Stomach (tissue), 9 donors: ENCODE measurements around the gene RIOK3. TPM values are rescaled to one million over a fixed set of nuclear protein-coding genes. Genes with fewer than 3 reads are reported as not detected.

Source experiments
- DNase-seq, 2 donors: peaks; one replicate each; pipeline versions ENCODE4 v3.0.0 to v3.0.0-alpha.2; 2013 to 2019
- H3K27ac ChIP-seq, 5 donors: fragments of 200-600 bp in 4 of 5; sonication (generic) in 4 of 5; one replicate each; pipeline ENCODE4 v1.5.1; 2013 to 2019; ENCODE audit warnings: mild to moderate bottlenecking in 1 of 5, moderate library complexity in 1 of 5
- H3K27me3 ChIP-seq, 3 donors: fragments of 200-600 bp; sonication (generic); one replicate each; pipeline ENCODE4 v1.5.1; 2017 to 2019; ENCODE audit warnings: mixed run types in 1 of 3
- H3K36me3 ChIP-seq, 4 donors: fragments of 200-600 bp; sonication (generic); 1 replicate in 3 of 4; 2 replicates in 1 of 4; pipeline ENCODE4 v1.5.1; 2016 to 2019
- H3K4me1 ChIP-seq, 4 donors: fragments of 200-600 bp; sonication (generic); one replicate each; pipeline ENCODE4 v1.5.1; 2016 to 2019
- H3K4me3 ChIP-seq, 4 donors: fragments of 200-600 bp; sonication (generic) in 3 of 4; one replicate each; pipeline ENCODE4 v1.5.1; 2016 to 2019; ENCODE audit warnings: mild to moderate bottlenecking in 1 of 4
- H3K9me3 ChIP-seq, 4 donors: fragments of 200-600 bp; sonication (generic); one replicate each; pipeline ENCODE4 v1.5.1; 2016 to 2019
- CTCF ChIP-seq, 7 experiments: fragments of 450-650 bp in 4 of 7; fragments of 200-600 bp in 3 of 7; sonication (generic) in 3 of 7; IDR thresholded peaks; one replicate each; pipeline ENCODE4 v1.5.1; 2016 to 2019; ENCODE audit warnings: antibody characterized with exemption in 7 of 7, control low read depth in 2 of 7, mild to moderate bottlenecking in 1 of 7
- EP300 ChIP-seq: sonication (generic); formaldehyde crosslinking; IDR thresholded peaks from one replicate; pipeline ENCODE4 v1.6.1; 2017; ENCODE audit warnings: antibody characterized with exemption
- POLR2A ChIP-seq, 4 donors: fragments of 450-650 bp; IDR thresholded peaks; one replicate each; pipeline ENCODE4 v1.6.1; 2016; ENCODE audit warnings: antibody characterized with exemption in 4 of 4, control low read depth in 2 of 4, mild to moderate bottlenecking in 1 of 4, moderate library complexity in 1 of 4
- POLR2AphosphoS5 ChIP-seq, 3 donors: sonication (generic); formaldehyde crosslinking; IDR thresholded peaks; one replicate each; pipeline ENCODE4 v1.6.1; 2016; ENCODE audit warnings: antibody characterized with exemption in 3 of 3
- WGBS, 5 donors: extraction: QIAGEN DNeasy Blood & Tissue Kit in 3 of 5; methylation state at CpG; one replicate each; pipeline versions ENCODE4 v1.1.5 to v1.1.7; 2013 to 2018; 5-methylcytosine and 5-hydroxymethylcytosine counted together
- intact Hi-C: fragments of 100-400 bp; cut with DNase I; formaldehyde crosslinking; loops from one replicate; pipeline ENCODE4 v1.15.1; 2023; ENCODE audit warnings: low total_unique reads
- polyA plus RNA-seq, 3 donors: library from polyadenylated mRNA; stranded (reverse); fragments of 200-250 nt; gene quantifications; one replicate each; pipeline ENCODE4 v1.2.3, GENCODE V29; 2013
- total RNA-seq, 5 donors: library from RNA; depleted of rRNA; stranded (reverse); fragments of >200 nt; gene quantifications; one replicate each; pipeline versions ENCODE4 v1.1.0 to v1.2.3, GENCODE V29; 2014 to 2016
- donor health status: healthy with polysubstance abuse.
- donor health status: Bipolar disorder and iron deficiency.
- donor health status: healthy.

Gene RIOK3
- total and polyA plus RNA-seq, 8 donors, result 28.3 to 140 (median 66.3) TPM

- 76 to 87% (median 82%) methylated on average over 4 of the region's 4 CpGs for WGBS, 5 donors
- no peak for TF ChIP-seq POLR2A (IDR thresholded peaks at IDR 0.05)
- no peak for TF ChIP-seq POLR2AphosphoS5 (IDR thresholded peaks at IDR 0.05)
- no peak for TF ChIP-seq CTCF (IDR thresholded peaks at IDR 0.05)
- no peak for TF ChIP-seq EP300
- Histone ChIP-seq H3K4me1 (peaks cover 0 to 13% (median 8%) of the 10 kb centered on the region in 4 donors), H3K4me3 (no peak overlapping the region), H3K27me3 (no peaks in the 10 kb centered on the region), H3K36me3 (peaks cover 65 to 100% (median 99%) of the 10 kb centered on the region in 4 donors), H3K27ac (no peak overlapping the region), H3K9me3 (no peaks in the 10 kb centered on the region)
- intact Hi-C loops, result no loop called here
- no peak for DNase-seq
Measured at GRCh38 chr18:23519734-23520133, 66.6 kb downstream of the RIOK3 start.

GRCh38 chr18:23521271-23521670 lies 68.2 kb downstream of the RIOK3 start:
- DNase-seq, result no peak
- Histone ChIP-seq H3K36me3 (peaks cover 79 to 100% (median 100%) of the 10 kb centered on the region in 4 donors), H3K9me3 (no peaks in the 10 kb centered on the region), H3K4me1 (peaks cover 0 to 8% (median under 1%) of the 10 kb centered on the region in 4 donors), H3K4me3 (no peak overlapping the region), H3K27ac (peak overlapping the region in 1 of 5 donors; percentile 6), H3K27me3 (no peaks in the 10 kb centered on the region)
- TF ChIP-seq POLR2AphosphoS5 (IDR thresholded peaks at IDR 0.05), result no peak
- TF ChIP-seq POLR2A (IDR thresholded peaks at IDR 0.05), result no peak
- no peak for TF ChIP-seq CTCF (IDR thresholded peaks at IDR 0.05)
- TF ChIP-seq EP300, result no peak
- 81 to 88% (median 82%) methylated on average over 7 of the region's 7 CpGs for WGBS, 5 donors
- intact Hi-C loops, result no loop called here

- H3K4me1 ChIP-seq, result peaks cover 0 to 6% (median 0%) of the 10 kb centered on the region in 4 donors
- no peak overlapping the region for H3K4me3 ChIP-seq
- intact Hi-C loops, result no loop called here
- TF ChIP-seq POLR2AphosphoS5 (IDR thresholded peaks at IDR 0.05) (no peak), CTCF (IDR thresholded peaks at IDR 0.05) (no peak), POLR2A (IDR thresholded peaks at IDR 0.05) (no peak), EP300 (no peak)
- no peaks in the 10 kb centered on the region for H3K27me3 ChIP-seq
- 72 to 87% (median 78%) methylated on average over 7 of the region's 7 CpGs for WGBS, 5 donors
- DNase-seq, result no peak
- peaks cover 83 to 100% (median 100%) of the 10 kb centered on the region in 4 donors for H3K36me3 ChIP-seq
- H3K9me3 ChIP-seq, result no peaks in the 10 kb centered on the region
- peak overlapping the region in 1 of 5 donors; percentile 6 for H3K27ac ChIP-seq
Measured at GRCh38 chr18:23521907-23522306, 68.8 kb downstream of the RIOK3 start.

- H3K4me1 ChIP-seq, result peaks cover 0 to 6% (median 0%) of the 10 kb centered on the region in 4 donors
- no peak overlapping the region for H3K4me3 ChIP-seq
- peaks cover 90 to 100% (median 100%) of the 10 kb centered on the region in 4 donors for H3K36me3 ChIP-seq
- H3K9me3 ChIP-seq, result no peaks in the 10 kb centered on the region
- no peak for DNase-seq
- intact Hi-C loops, result no loop called here
- H3K27me3 ChIP-seq, result no peaks in the 10 kb centered on the region
- TF ChIP-seq CTCF (IDR thresholded peaks at IDR 0.05) (no peak), POLR2AphosphoS5 (IDR thresholded peaks at IDR 0.05) (no peak), EP300 (no peak), POLR2A (IDR thresholded peaks at IDR 0.05) (no peak)
- no peak overlapping the region for H3K27ac ChIP-seq
- WGBS, 5 donors, result 72 to 76% (median 73%) methylated on average over 12 of the region's 12 CpGs
Measured at GRCh38 chr18:23523429-23524212, 70.5 kb downstream of the RIOK3 start.
